Heart right ventricle (tissue), 16 donors: ENCODE measurements around the gene IL21R. TPM values are rescaled to one million over a fixed set of nuclear protein-coding genes. Genes with fewer than 3 reads are reported as not detected.

Source experiments
- ATAC-seq, 8 donors: fragments of 200-7000 bp; cut with Tn5 transposase; one replicate each; pipeline ENCODE4 v1.9.1; 2020; ENCODE audit warnings: mild to moderate bottlenecking in 8 of 8, moderate library complexity in 8 of 8, moderate number of reproducible peaks in 1 of 8
- DNase-seq, 2 donors: peaks; one replicate each; pipeline ENCODE4 v3.0.0-alpha.2; 2020
- H3K27ac ChIP-seq, 10 donors: fragments of 200-600 bp; sonication (generic) in 2 of 10; one replicate each; pipeline versions ENCODE4 v1.5.0 to v1.8.0; 2020 to 2022; ENCODE audit warnings: mild to moderate bottlenecking in 3 of 10
- H3K27me3 ChIP-seq, 7 donors: fragments of 200-600 bp; one replicate each; pipeline ENCODE4 v1.8.0; 2021 to 2022; ENCODE audit warnings: mild to moderate bottlenecking in 2 of 7
- H3K36me3 ChIP-seq, 9 donors: fragments of 200-600 bp; sonication (generic) in 1 of 9; one replicate each; pipeline versions ENCODE4 v1.5.0 to v1.8.0; 2020 to 2022; ENCODE audit warnings: mild to moderate bottlenecking in 2 of 9
- H3K4me1 ChIP-seq, 9 donors: fragments of 200-600 bp; sonication (generic) in 1 of 9; one replicate each; pipeline versions ENCODE4 v1.5.0 to v1.8.0; 2020 to 2022; ENCODE audit warnings: mild to moderate bottlenecking in 4 of 9
- H3K4me3 ChIP-seq, 10 donors: fragments of 200-600 bp; sonication (generic) in 2 of 10; one replicate each; pipeline versions ENCODE4 v1.5.0 to v1.8.0; 2020 to 2022; ENCODE audit warnings: mild to moderate bottlenecking in 7 of 10, moderate library complexity in 2 of 10
- H3K9me3 ChIP-seq, 11 donors: fragments of 200-600 bp in 10 of 11; sonication (generic) in 2 of 11; one replicate each; pipeline versions ENCODE4 v1.5.0 to v1.8.0; 2013 to 2022; ENCODE audit warnings: mild to moderate bottlenecking in 2 of 11, control low read depth in 1 of 11, moderate library complexity in 1 of 11
- CTCF ChIP-seq, 9 donors: fragments of 200-600 bp; sonication (generic) in 2 of 9; IDR thresholded peaks; one replicate each; pipeline versions ENCODE4 v1.5.0 to v1.8.0; 2021 to 2022; ENCODE audit warnings: antibody characterized with exemption in 9 of 9, mild to moderate bottlenecking in 5 of 9, moderate library complexity in 1 of 9
- WGBS, 2 donors: extraction: QIAGEN DNeasy Blood & Tissue Kit; methylation state at CpG; one replicate each; pipeline ENCODE4 v1.1.7; 2013; ENCODE audit warnings: inconsistent platforms in 1 of 2; 5-methylcytosine and 5-hydroxymethylcytosine counted together
- intact Hi-C, 10 donors: fragments of 100-400 bp; cut with DNase I; formaldehyde crosslinking; loops; one replicate each; pipeline versions ENCODE4 v1.11.1 to v1.14.2; 2022
- polyA plus RNA-seq, 2 donors: library from polyadenylated mRNA; stranded (reverse); fragments of 200-250 nt; gene quantifications; one replicate each; pipeline ENCODE4 v1.2.3, GENCODE V29; 2013
- total RNA-seq, 10 donors: library from RNA; stranded (reverse); fragmentation: NEBNext Ultra II Directional in 3 of 10; extraction: Animal tissue kit (Norgen Biotek cat#: 25700) in 3 of 10; gene quantifications; one replicate each; pipeline versions ENCODE4 v1.2.1 to v1.2.4, GENCODE V29; 2021 to 2023
- donor health status: Arrhythmogenic right ventricular cardiomyopathy.
- donor health status: ischemic (EF 13 %, LVEDD 7.1; RV severe dilation, severe dysfunction).
- donor health status: healthy with polysubstance abuse.
- donor health status: DM: no; HTN: yes; CAD: no.
- donor health status: DM: no; HTN: no; CAD: no.
- donor health status: ischemic (EF 25% LVEDD 6.9; RV normal size, moderate dysfunction).
- donor health status: ischemic (EF 25% LVEDD 5.7; RV mildly dilated, moderate dysfunction).
- donor health status: healthy.
- donor health status: DM: yes; HTN: yes; CAD: no.
- donor health status: Ischemic cardiomyopathy.
- donor health status: ischemic (EF 35%, LVEDD 5.7; RV mildly dilated, moderate dysfunction).
- donor health status: nonischemic (EF 11% LVEDD 7.7; RV severe dilation, severe dysfunction).
- donor health status: DM: yes; HTN: yes; CAD: no.
- donor health status: PGD.
- donor health status: ischemic (EF 29% LVEDD 5.4; RV normal size, mild dysfunction).
- donor health status: nonischemic (EF 23%, LVEDD 6.1; RV moderate dilation, normal function).

IL21R gene
- total and polyA plus RNA-seq, 12 donors: 0.06 to 3.6 (median 0.14) TPM; not detected in 2

- WGBS, 2 donors: 79 to 85% methylated on average over 5 of the region's 5 CpGs
- Histone ChIP-seq H3K27me3 (no peaks in the 10 kb centered on the region), H3K4me3 (no peak overlapping the region), H3K27ac (no peak overlapping the region), H3K4me1 (peaks cover 4 to 50% (median 39%) of the 10 kb centered on the region in 9 donors), H3K36me3 (peaks cover 0 to 44% (median 23%) of the 10 kb centered on the region in 9 donors), H3K9me3 (no peaks in the 10 kb centered on the region)
- DNase-seq (no peak), ATAC-seq (no peak)
- intact Hi-C loops: loop anchor here in 9 of 10 donors (5.0 to 10.0 kb wide), 9 partner anchors 81 to 1621 kb away; no protein-coding TSS in a partner anchor
- TF ChIP-seq CTCF (IDR thresholded peaks at IDR 0.05): no peak
Measured at GRCh38 chr16:27458258-27458657, 56.3 kb downstream of the IL21R start.

DNA sequence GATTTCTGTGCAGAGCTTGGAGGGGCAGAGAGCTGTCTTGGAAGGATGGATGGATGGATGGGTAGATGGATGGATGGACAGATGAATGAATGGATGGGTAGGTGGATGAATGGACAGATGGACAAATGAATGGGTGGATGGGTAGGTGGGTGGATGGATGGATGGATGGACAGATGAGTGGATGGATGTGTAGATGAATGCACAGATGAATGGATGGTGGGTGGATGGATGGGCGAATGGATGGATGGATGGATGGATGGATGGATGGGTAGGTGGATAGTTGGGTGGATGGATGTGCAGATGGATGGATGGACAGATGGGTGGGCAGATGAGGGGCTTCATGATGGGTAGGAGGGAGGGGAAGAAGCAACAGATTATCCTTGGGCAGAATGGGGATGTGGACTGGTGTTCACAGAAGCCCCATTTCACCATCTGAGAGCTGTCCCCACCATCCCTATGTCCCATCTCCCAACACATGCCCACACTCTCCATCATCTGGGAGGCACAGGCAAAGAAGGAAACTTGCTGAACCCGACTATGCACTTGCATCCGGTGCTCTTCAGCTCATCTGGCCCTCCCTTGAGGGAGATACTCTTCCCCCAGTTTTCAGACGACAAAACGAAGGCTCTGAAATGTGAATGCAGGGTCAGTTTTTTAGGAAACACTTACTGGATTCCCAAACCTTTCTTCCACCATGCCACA, 57.2 kb downstream of the IL21R start:
- ATAC-seq: no peak
- no peaks in the 10 kb centered on the region for H3K9me3 ChIP-seq
- WGBS, 2 donors: 88 to 89% methylated on average over 5 of the region's 5 CpGs
- no peak for DNase-seq
- H3K4me3 ChIP-seq: no peak overlapping the region
- intact Hi-C loops: loop anchor here in 9 of 10 donors (5.0 to 10.0 kb wide), 9 partner anchors 82 to 1622 kb away; no protein-coding TSS in a partner anchor
- no peaks in the 10 kb centered on the region for H3K27me3 ChIP-seq
- peaks cover 0 to 52% (median 27%) of the 10 kb centered on the region in 9 donors for H3K36me3 ChIP-seq
- H3K4me1 ChIP-seq: peaks cover 4 to 50% (median 39%) of the 10 kb centered on the region in 9 donors
- peak overlapping the region in 1 of 10 donors; percentile 69 for H3K27ac ChIP-seq
- no peak for TF ChIP-seq CTCF (IDR thresholded peaks at IDR 0.05)

DNA sequence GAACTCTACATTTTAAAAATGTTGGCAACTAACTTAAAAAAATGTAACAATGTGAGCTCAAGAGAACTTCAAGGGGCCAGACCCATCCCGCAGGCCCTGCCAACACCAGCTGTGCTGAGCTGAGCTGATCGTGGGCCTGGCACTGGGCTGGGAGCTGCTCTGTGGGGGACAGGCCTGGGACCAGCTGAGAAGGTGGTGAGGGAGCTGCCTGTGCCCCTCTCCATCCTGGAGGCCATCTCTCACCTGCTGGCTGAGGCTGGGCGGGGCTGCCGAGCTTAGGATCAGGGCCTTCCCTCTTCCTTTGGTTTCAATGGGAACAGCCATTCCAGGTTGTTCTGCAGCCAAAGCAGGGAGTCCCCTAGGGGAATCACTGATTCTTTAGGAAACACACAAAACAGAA, 58.2 kb downstream of the IL21R start:
- DNase-seq (no peak), ATAC-seq (peak in 4 of 8 donors; percentile 10 to 29 (median 18))
- Histone ChIP-seq H3K9me3 (no peaks in the 10 kb centered on the region), H3K36me3 (peaks cover 3 to 63% (median 37%) of the 10 kb centered on the region in 9 donors), H3K4me1 (peaks cover 4 to 48% (median 39%) of the 10 kb centered on the region in 9 donors), H3K27me3 (no peaks in the 10 kb centered on the region), H3K27ac (peak overlapping the region in 6 of 10 donors; percentile 35 to 73 (median 54)), H3K4me3 (no peak overlapping the region)
- intact Hi-C loops: no loop called here
- WGBS, 2 donors: 52 to 63% methylated on average over 4 of the region's 4 CpGs
- TF ChIP-seq CTCF (IDR thresholded peaks at IDR 0.05): no peak

- H3K27ac ChIP-seq: peak overlapping the region in 7 of 10 donors; percentile 4 to 73 (median 45)
- 75% methylated on average over 20 of the region's 20 CpGs for WGBS, 2 donors
- peak in 5 of 8 donors; percentile 6 to 29 (median 14) for ATAC-seq
- peaks cover 3 to 70% (median 42%) of the 10 kb centered on the region in 9 donors for H3K36me3 ChIP-seq
- no peak overlapping the region for H3K4me3 ChIP-seq
- DNase-seq: no peak
- no peak for TF ChIP-seq CTCF (IDR thresholded peaks at IDR 0.05)
- no peaks in the 10 kb centered on the region for H3K27me3 ChIP-seq
- peaks cover 4 to 42% (median 32%) of the 10 kb centered on the region in 9 donors for H3K4me1 ChIP-seq
- H3K9me3 ChIP-seq: no peaks in the 10 kb centered on the region
- intact Hi-C loops: no loop called here
Measured at GRCh38 chr16:27460663-27461482, 58.9 kb downstream of the IL21R start.
